NCI-H82 (cell line): ENCODE results near the gene CCT8.
"Not testable (repeated sequence)": the region's sequence is repeated elsewhere in the genome, so short reads cannot be mapped to it uniquely, and the experiment has no call there.

Experiments
- DNase-seq: peaks from one replicate; lab custom pipeline; 2025; lab: John Stamatoyannopoulos, UW

The CCT8 gene

DNA sequence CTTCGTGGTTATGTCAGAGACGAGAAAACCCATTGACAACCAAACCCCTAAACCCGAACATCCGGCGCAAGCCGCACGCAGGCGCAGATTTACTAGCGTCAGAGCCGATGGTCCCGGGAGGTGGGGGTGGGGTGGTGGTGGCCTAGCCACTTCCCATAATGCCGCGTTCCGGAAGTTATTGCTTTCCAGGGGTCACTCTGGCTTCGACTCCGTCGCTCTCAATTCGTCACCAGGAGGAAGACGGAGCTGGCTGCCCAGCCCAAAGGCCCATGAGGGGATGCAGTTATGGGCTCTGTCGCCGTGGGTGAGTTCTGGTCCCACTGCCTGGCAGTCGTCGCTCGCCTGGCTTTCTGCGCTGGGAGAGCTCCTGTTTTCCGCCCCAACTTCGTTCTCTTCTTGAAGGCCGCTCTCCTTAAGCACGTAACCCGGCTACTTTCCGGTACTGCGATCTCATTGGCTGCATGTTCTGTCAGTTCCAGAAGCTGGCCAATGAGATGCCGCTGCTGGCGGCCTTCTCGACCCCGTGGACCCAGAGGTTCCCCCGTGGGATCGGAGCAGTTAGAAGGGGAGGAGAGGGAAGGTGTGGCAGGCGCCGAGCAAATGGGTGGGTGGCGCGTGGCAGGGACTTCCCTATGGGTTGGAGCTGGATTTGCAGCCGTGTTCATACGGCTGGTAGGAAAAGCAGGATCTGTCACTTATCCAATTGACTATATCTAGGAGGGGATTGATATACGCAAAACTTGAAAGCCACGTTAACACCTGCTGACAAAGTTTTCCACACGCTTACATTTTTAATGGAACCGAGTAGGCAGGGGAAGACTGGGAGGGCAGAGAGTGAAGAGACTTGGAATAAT is 48.7 kb downstream of the CCT8 start, which contains the start of gene USP16:
Gene USP16, plus strand, starts transcription at position 195 of the 854 bp plus-strand sequence. CDS start 3,246 bp downstream, outside the sequence.
- peak; percentile 98 for DNase-seq

DNA sequence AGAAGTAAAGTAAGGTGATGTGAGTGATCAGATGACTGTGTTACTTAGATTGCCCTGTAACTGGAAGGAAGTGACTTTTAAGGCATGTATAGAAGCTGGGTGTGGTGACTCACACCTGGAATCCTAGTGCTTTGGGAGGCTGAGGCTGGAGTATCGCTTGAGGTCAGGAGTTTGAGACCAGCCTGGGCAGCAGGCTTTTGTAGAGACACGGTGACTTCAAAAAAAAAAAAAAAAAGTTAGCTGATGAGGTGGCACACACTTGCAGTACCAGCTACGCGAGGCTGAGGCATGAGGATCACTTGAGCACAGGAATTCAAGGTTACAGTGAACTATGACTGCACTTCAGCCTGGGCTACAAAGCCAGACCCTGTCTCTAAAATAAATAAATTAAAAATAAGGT is 51.3 kb downstream of the CCT8 start:
- DNase-seq = no peak

DNA sequence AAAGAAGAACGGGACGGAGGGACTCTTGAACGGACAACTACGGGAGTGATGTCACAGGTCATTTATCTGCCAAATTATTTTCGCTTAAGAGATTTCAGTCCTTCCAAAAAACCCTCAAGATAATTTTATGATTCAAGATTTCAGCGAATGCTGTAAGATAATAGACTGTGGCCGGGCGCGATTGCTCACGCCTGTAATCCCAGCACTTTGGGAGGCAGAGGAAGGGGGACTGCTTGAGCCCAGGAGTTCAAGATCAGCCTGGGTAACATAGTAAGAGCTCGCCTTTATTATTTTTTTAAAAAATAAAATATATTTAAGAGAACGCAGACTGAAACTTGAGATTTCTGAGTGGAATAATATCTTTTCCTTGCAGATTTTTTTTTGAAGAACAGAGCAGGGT is 54.9 kb downstream of the CCT8 start:
- peak; percentile 32 for DNase-seq

DNA sequence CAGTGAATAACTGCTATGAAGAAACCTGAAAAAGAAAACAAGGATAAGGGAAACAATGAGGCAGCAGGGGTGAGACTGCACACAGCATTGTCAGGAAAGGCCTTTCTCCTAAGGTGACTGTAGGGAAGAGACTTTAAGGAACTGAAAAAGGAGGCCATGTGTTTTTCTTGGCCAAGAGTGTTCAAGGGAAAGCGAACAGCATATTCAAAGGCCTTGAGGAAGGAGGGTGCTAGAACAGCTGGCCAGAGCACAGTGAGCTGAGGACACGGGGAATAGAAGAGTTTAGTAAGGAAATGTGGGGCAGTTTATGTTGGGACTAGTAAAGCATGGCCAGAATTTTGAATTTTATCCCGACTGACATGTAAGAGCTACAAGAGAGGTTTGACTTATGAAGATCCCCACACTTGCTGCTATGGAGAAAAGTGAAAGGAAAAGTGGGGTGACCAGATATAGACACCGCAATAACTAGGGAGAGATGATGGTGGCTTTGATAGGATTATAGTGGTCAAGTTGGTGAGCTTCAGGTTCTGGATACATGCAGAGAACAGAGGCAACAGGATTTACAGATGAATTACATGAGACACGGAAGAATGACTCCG is 55.7 kb downstream of the CCT8 start:
- DNase-seq = peak; percentile 26

DNA sequence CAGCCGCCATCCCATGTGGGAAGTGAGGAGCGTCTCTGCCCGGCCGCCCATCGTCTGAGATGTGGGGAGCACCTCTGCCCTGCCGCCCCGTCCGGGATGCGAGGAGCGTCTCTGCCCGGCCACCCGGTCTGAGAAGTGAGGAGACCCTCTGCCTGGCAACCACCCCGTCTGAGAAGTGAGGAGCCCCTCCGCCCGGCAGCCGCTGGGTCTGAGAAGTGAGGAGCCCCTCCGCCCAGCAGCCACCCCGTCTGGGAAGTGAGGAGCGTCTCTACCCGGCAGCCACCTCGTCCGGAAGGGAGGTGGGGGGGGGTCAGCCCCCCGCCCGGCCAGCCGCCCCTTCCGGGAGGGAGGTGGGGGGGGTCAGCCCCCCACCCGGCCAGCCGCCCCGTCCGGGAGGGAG is 62.2 kb downstream of the CCT8 start:
- not testable (repeated sequence) for DNase-seq

DNA sequence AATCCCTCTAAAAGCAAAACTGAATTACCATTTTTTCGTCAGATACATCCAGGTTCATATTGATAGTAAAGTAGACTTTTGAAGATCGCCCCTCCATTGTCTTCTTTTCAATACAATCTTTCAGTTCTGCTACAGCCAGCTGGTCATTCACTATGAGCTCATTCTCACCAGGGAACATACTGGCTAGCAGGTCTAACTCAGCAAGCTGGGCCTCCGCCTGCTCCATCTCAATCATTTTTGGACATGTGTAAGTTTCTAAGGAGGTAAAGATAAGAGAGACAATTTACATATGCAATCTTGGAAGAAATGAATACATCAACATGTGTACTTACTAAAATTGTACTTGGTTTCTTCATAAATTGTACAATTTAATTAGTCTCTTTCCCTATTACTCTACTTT is 65.1 kb downstream of the CCT8 start:
- no peak for DNase-seq

DNA sequence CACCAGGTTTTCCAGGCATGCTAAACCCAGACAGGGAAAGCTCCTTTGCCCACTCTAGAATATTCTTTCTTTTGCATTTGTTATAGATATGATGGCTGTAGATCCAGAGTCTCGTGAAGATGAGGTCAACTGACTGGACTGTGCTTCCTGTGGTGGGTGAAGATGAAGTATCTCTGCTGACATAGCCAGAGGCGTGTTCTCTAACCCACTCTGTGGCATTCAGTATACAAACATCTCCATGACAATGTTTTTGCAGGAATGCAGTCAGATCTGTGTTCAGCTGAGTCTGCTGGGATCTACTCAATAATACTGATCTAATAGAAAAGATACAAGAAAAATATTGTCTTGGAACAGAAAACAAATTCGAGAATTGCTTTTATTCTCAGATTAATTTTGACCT is 65.6 kb downstream of the CCT8 start:
- no peak for DNase-seq

DNA sequence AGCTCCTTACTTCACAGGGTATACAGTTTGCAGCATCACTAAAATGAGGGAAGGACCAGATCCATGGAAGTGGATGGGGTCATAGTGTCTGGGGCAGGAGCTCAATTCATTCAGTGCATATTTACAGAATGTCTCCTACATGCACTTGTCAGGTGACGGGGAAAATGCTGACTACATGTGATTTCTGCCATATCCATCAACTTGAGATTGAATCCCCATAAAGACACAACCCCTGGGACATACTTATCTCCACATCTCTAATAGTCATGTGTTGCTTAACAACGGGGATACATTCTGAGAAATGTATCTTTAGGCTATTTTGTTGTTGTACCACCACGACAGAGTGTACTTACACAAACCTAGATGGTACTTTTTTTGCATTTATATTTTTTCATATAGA is 66.3 kb downstream of the CCT8 start:
- no peak for DNase-seq
